ENCODE measurements around the gene INHBA.

The INHBA gene

GRCh38 chr7:41659539-41659938, 43.4 kb downstream of the INHBA start:
- Histone ChIP-seq H3K4me1 (ENCODE audit: control insufficient read depth in 5 of 5, insufficient read depth in 5 of 5, low read length in 5 of 5) (peaks cover 0 to 4% (median 0%) of the 10 kb centered on the region in 5 donors), H3K4me3 (ENCODE audit: low read depth in 1 of 5, low read length in 5 of 5) (no peak overlapping the region), H3K27ac (ENCODE audit: low read depth, low read length) (no peak overlapping the region), H3K9me3 (ENCODE audit: control insufficient read depth in 5 of 5, low read length in 5 of 5) (peaks cover 0 to 2% (median 0%) of the 10 kb centered on the region in 5 donors), H3K36me3 (ENCODE audit: control insufficient read depth in 5 of 5, insufficient read depth in 5 of 5, low read length in 5 of 5) (no peaks in the 10 kb centered on the region), H3K27me3 (ENCODE audit: control insufficient read depth in 5 of 5, insufficient read depth in 4 of 5, low read length in 5 of 5) (no peaks in the 10 kb centered on the region), H3K9ac (ENCODE audit: low read length in 5 of 5) (no peak overlapping the region)

DNA sequence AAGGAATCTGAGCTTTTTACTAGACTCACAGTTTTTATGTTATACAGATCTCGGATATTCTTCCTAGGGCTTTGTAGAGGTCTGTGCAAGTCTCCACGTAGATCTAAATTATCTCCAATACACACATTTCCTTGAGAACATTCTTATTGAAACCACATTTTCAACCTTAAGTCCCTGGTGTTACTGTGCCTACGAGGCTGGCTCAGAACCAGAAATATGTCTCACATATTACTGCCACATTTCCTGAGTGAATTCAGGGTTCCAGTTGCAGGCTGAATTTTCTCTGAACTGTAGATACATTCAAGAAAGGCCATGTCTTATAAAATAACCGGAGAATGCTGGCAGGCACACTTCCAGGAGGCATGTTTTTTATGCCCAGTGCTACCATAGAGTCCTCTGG, 46.5 kb downstream of the INHBA start:
- Histone ChIP-seq H3K27me3 (ENCODE audit: control insufficient read depth in 5 of 5, insufficient read depth in 4 of 5, low read length in 5 of 5) (peaks cover 0 to 2% (median 0%) of the 10 kb centered on the region in 5 donors), H3K4me1 (ENCODE audit: control insufficient read depth in 5 of 5, insufficient read depth in 5 of 5, low read length in 5 of 5) (peaks cover 0 to 4% (median 0%) of the 10 kb centered on the region in 5 donors), H3K4me3 (ENCODE audit: low read depth in 1 of 5, low read length in 5 of 5) (no peak overlapping the region), H3K36me3 (ENCODE audit: control insufficient read depth in 5 of 5, insufficient read depth in 5 of 5, low read length in 5 of 5) (no peaks in the 10 kb centered on the region), H3K27ac (ENCODE audit: low read depth, low read length) (no peak overlapping the region), H3K9ac (ENCODE audit: low read length in 5 of 5) (no peak overlapping the region), H3K9me3 (ENCODE audit: control insufficient read depth in 5 of 5, low read length in 5 of 5) (peaks cover 0 to 2% (median 0%) of the 10 kb centered on the region in 5 donors)

- peaks cover 0 to 4% (median 0%) of the 10 kb centered on the region in 5 donors for H3K4me1 ChIP-seq (ENCODE audit: control insufficient read depth in 5 of 5, insufficient read depth in 5 of 5, low read length in 5 of 5)
- peaks cover 0 to 2% (median 0%) of the 10 kb centered on the region in 5 donors for H3K9me3 ChIP-seq (ENCODE audit: control insufficient read depth in 5 of 5, low read length in 5 of 5)
- H3K27me3 ChIP-seq (ENCODE audit: control insufficient read depth in 5 of 5, insufficient read depth in 4 of 5, low read length in 5 of 5) = peaks cover 0 to 2% (median 0%) of the 10 kb centered on the region in 5 donors
- no peak overlapping the region for H3K4me3 ChIP-seq (ENCODE audit: low read depth in 1 of 5, low read length in 5 of 5)
- no peak overlapping the region for H3K27ac ChIP-seq (ENCODE audit: low read depth, low read length)
- no peak overlapping the region for H3K9ac ChIP-seq (ENCODE audit: low read length in 5 of 5)
- no peaks in the 10 kb centered on the region for H3K36me3 ChIP-seq (ENCODE audit: control insufficient read depth in 5 of 5, insufficient read depth in 5 of 5, low read length in 5 of 5)
Observed at GRCh38 chr7:41655426-41655825, 47.5 kb downstream of the INHBA start.

DNA sequence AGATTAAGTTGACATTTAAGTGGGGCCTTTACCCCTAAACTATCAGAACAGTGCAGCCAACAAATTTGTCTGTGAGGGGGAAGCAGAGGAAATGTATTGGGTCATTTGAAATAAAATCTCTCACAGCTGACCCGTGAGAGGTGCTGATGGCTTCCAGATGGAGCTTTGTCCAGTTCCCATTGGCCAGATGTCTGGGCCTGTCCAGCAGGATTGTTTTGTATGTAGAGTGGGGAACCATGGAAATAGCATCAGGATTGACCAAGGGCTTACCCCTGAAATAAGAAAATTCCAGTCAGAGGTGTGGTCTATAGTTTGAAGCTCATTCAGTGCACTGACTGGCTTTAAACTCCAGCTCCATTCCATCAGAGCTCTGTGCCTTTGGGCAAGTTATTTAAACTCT, 50.6 kb downstream of the INHBA start:
- Histone ChIP-seq H3K4me3 (ENCODE audit: low read depth in 1 of 5, low read length in 5 of 5) (no peak overlapping the region), H3K9me3 (ENCODE audit: control insufficient read depth in 5 of 5, low read length in 5 of 5) (no peaks in the 10 kb centered on the region), H3K9ac (ENCODE audit: low read length in 5 of 5) (no peak overlapping the region), H3K27ac (ENCODE audit: low read depth, low read length) (no peak overlapping the region), H3K27me3 (ENCODE audit: control insufficient read depth in 5 of 5, insufficient read depth in 4 of 5, low read length in 5 of 5) (peaks cover 0 to 2% (median 0%) of the 10 kb centered on the region in 5 donors), H3K36me3 (ENCODE audit: control insufficient read depth in 5 of 5, insufficient read depth in 5 of 5, low read length in 5 of 5) (no peaks in the 10 kb centered on the region), H3K4me1 (ENCODE audit: control insufficient read depth in 5 of 5, insufficient read depth in 5 of 5, low read length in 5 of 5) (peaks cover 0 to 4% (median 0%) of the 10 kb centered on the region in 5 donors)

DNA sequence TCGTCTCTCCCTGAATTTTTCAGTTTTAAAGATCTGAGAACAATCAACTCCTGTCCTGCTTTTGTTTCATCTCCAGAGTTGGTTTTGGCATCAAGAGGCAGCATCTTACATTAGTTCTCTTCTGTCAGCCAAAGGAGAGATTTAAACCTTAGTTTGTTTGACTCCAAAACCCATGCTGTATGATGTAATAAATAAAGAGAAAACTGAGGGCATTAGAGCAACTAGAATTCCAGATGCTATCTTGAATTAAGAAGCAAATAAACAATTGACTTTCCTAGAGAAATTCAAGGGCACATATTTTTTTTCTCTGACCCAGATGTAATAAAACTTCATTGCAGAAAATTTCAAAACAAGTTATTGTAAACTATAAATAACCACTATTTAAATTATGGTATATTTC, 54.4 kb downstream of the INHBA start:
- H3K36me3 ChIP-seq (ENCODE audit: control insufficient read depth in 5 of 5, insufficient read depth in 5 of 5, low read length in 5 of 5) = no peaks in the 10 kb centered on the region
- H3K27me3 ChIP-seq (ENCODE audit: control insufficient read depth in 5 of 5, insufficient read depth in 4 of 5, low read length in 5 of 5) = peaks cover 0 to 2% (median 0%) of the 10 kb centered on the region in 5 donors
- no peak overlapping the region for H3K4me3 ChIP-seq (ENCODE audit: low read depth in 1 of 5, low read length in 5 of 5)
- no peaks in the 10 kb centered on the region for H3K4me1 ChIP-seq (ENCODE audit: control insufficient read depth in 5 of 5, insufficient read depth in 5 of 5, low read length in 5 of 5)
- H3K9me3 ChIP-seq (ENCODE audit: control insufficient read depth in 5 of 5, low read length in 5 of 5) = no peaks in the 10 kb centered on the region
- H3K9ac ChIP-seq (ENCODE audit: low read length in 5 of 5) = no peak overlapping the region
- no peak overlapping the region for H3K27ac ChIP-seq (ENCODE audit: low read depth, low read length)

- Histone ChIP-seq H3K27ac (ENCODE audit: low read depth, low read length) (no peak overlapping the region), H3K9me3 (ENCODE audit: control insufficient read depth in 5 of 5, low read length in 5 of 5) (no peaks in the 10 kb centered on the region), H3K4me1 (ENCODE audit: control insufficient read depth in 5 of 5, insufficient read depth in 5 of 5, low read length in 5 of 5) (no peaks in the 10 kb centered on the region), H3K9ac (ENCODE audit: low read length in 5 of 5) (no peak overlapping the region), H3K36me3 (ENCODE audit: control insufficient read depth in 5 of 5, insufficient read depth in 5 of 5, low read length in 5 of 5) (no peaks in the 10 kb centered on the region), H3K27me3 (ENCODE audit: control insufficient read depth in 5 of 5, insufficient read depth in 4 of 5, low read length in 5 of 5) (no peaks in the 10 kb centered on the region), H3K4me3 (ENCODE audit: low read depth in 1 of 5, low read length in 5 of 5) (no peak overlapping the region)
Observed at GRCh38 chr7:41643616-41644015, 59.3 kb downstream of the INHBA start.

- Histone ChIP-seq H3K27ac (ENCODE audit: low read depth, low read length) (no peak overlapping the region), H3K4me3 (ENCODE audit: low read depth in 1 of 5, low read length in 5 of 5) (no peak overlapping the region), H3K36me3 (ENCODE audit: control insufficient read depth in 5 of 5, insufficient read depth in 5 of 5, low read length in 5 of 5) (no peaks in the 10 kb centered on the region), H3K27me3 (ENCODE audit: control insufficient read depth in 5 of 5, insufficient read depth in 4 of 5, low read length in 5 of 5) (no peaks in the 10 kb centered on the region), H3K9me3 (ENCODE audit: control insufficient read depth in 5 of 5, low read length in 5 of 5) (no peaks in the 10 kb centered on the region), H3K9ac (ENCODE audit: low read length in 5 of 5) (no peak overlapping the region), H3K4me1 (ENCODE audit: control insufficient read depth in 5 of 5, insufficient read depth in 5 of 5, low read length in 5 of 5) (no peaks in the 10 kb centered on the region)
Observed at GRCh38 chr7:41641665-41642014, 61.2 kb downstream of the INHBA start.

DNA sequence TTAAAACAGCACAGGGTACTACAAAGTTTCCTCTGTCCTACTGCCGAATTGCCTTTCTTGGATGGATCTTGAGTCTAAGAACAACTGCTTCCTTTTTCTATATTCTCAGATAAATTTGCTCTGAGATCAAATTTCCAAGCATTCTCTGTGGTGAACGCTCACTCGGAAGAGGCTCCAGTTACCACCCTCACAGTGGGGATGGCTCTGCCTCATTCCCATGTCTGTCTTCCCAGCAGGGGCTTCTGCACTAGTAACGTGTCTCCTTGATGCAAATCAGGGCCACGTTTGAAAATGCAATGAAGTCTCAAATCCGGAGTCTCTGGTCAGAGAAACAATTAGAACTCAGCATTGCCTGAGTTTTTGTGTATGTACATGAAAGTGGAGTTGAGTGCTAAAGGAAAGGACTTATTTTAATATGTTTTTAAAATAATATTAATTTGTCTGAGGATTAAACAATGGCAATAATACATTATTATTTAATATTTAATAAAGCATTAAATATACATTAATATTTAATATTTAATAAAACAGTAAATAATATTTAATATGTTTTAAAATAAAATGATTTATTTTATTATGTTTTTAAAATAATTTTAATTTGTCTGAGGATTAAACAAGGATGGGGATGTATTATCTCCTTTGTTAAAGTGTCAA, 61.8 kb downstream of the INHBA start:
- Histone ChIP-seq H3K4me3 (ENCODE audit: low read depth in 1 of 5, low read length in 5 of 5) (no peak overlapping the region), H3K9me3 (ENCODE audit: control insufficient read depth in 5 of 5, low read length in 5 of 5) (no peaks in the 10 kb centered on the region), H3K27ac (ENCODE audit: low read depth, low read length) (no peak overlapping the region), H3K27me3 (ENCODE audit: control insufficient read depth in 5 of 5, insufficient read depth in 4 of 5, low read length in 5 of 5) (no peaks in the 10 kb centered on the region), H3K36me3 (ENCODE audit: control insufficient read depth in 5 of 5, insufficient read depth in 5 of 5, low read length in 5 of 5) (no peaks in the 10 kb centered on the region), H3K4me1 (ENCODE audit: control insufficient read depth in 5 of 5, insufficient read depth in 5 of 5, low read length in 5 of 5) (no peaks in the 10 kb centered on the region), H3K9ac (ENCODE audit: low read length in 5 of 5) (no peak overlapping the region)

DNA sequence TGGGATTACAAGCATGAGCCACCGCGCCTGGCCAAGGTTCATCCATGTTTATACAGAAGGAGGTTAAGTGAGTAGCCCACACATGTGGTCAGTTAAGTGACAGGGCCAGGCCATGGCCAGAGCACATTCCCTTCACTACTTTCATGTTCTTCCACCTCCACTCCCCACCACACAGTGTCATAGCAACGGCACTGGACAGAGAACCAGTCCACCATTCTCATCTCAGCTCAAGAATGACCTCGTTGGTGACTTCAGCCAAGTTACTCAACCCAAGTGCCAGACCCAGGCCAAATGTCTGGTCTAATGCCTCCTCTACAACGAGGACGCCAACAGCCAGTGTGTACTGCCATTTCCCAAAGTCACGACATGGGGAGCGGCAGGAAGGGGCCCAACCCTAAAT, 62.4 kb downstream of the INHBA start:
- Histone ChIP-seq H3K9me3 (ENCODE audit: control insufficient read depth in 5 of 5, low read length in 5 of 5) (no peaks in the 10 kb centered on the region), H3K27me3 (ENCODE audit: control insufficient read depth in 5 of 5, insufficient read depth in 4 of 5, low read length in 5 of 5) (no peaks in the 10 kb centered on the region), H3K4me1 (ENCODE audit: control insufficient read depth in 5 of 5, insufficient read depth in 5 of 5, low read length in 5 of 5) (no peaks in the 10 kb centered on the region), H3K9ac (ENCODE audit: low read length in 5 of 5) (no peak overlapping the region), H3K4me3 (ENCODE audit: low read depth in 1 of 5, low read length in 5 of 5) (no peak overlapping the region), H3K27ac (ENCODE audit: low read depth, low read length) (no peak overlapping the region), H3K36me3 (ENCODE audit: control insufficient read depth in 5 of 5, insufficient read depth in 5 of 5, low read length in 5 of 5) (no peaks in the 10 kb centered on the region)

DNA sequence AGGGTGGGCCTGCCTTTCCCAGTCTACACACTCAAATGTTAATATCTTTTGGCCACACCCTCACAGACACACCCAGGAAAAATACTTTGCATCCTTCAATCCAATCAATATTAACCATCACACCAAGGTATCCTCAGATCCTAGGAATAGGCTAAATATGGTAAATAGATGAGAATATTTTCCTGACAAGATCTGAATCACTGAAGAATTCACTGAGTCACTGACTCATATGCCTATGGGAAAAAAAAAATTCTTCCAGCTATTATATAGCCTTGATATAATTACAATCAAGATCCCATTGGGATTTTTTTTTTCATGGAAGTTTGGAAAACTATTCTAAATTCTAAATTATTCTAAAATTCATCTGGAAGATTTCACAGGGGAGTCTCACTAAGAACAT, 65.8 kb downstream of the INHBA start:
- no peaks in the 10 kb centered on the region for H3K27me3 ChIP-seq (ENCODE audit: control insufficient read depth in 5 of 5, insufficient read depth in 4 of 5, low read length in 5 of 5)
- H3K27ac ChIP-seq (ENCODE audit: low read depth, low read length) = no peak overlapping the region
- H3K4me1 ChIP-seq (ENCODE audit: control insufficient read depth in 5 of 5, insufficient read depth in 5 of 5, low read length in 5 of 5) = no peaks in the 10 kb centered on the region
- no peak overlapping the region for H3K4me3 ChIP-seq (ENCODE audit: low read depth in 1 of 5, low read length in 5 of 5)
- no peaks in the 10 kb centered on the region for H3K9me3 ChIP-seq (ENCODE audit: control insufficient read depth in 5 of 5, low read length in 5 of 5)
- no peaks in the 10 kb centered on the region for H3K36me3 ChIP-seq (ENCODE audit: control insufficient read depth in 5 of 5, insufficient read depth in 5 of 5, low read length in 5 of 5)
- no peak overlapping the region for H3K9ac ChIP-seq (ENCODE audit: low read length in 5 of 5)

All from subcutaneous abdominal adipose tissue (tissue), 5 donors.